B cell (primary cell): ENCODE results near the gene FPR1.

Source experiments
- EZH2 ChIP-seq: IDR thresholded peaks from 2 replicates; pipeline ENCODE4 v1.6.1; 2012; ENCODE audit warnings: borderline replicate concordance, low read depth, mild to moderate bottlenecking, moderate library complexity, low read length; ENCODE audit not compliant: insufficient read depth, poor library complexity, severe bottlenecking
- TF ChIP-seq, protein P1 (sequence below): fragments of 200-600 bp; IDR thresholded peaks from one replicate; pipeline ENCODE4 v1.8.0; 2022; ENCODE audit warnings: antibody characterized with exemption, mild to moderate bottlenecking

DNA sequence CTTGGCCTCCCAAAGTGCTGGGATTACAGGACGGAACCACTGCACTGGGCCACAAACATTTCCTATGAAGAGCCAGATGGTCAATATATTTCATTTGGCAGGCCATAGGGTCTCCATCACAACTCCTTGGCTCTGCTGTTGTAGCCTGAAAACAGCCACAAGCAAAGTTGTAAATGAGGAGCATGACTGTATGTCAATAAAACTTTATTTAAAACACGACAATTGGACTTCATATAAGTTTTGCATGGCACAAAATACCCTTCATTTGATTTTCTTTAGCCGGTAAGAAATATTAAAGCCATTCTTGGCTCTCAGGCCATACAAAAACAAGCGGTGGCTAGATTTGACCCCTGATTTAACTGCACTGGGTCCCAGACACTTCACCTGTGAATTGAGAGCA is 3.1 kb upstream of the FPR1 start:
- TF ChIP-seq, protein P1, sequence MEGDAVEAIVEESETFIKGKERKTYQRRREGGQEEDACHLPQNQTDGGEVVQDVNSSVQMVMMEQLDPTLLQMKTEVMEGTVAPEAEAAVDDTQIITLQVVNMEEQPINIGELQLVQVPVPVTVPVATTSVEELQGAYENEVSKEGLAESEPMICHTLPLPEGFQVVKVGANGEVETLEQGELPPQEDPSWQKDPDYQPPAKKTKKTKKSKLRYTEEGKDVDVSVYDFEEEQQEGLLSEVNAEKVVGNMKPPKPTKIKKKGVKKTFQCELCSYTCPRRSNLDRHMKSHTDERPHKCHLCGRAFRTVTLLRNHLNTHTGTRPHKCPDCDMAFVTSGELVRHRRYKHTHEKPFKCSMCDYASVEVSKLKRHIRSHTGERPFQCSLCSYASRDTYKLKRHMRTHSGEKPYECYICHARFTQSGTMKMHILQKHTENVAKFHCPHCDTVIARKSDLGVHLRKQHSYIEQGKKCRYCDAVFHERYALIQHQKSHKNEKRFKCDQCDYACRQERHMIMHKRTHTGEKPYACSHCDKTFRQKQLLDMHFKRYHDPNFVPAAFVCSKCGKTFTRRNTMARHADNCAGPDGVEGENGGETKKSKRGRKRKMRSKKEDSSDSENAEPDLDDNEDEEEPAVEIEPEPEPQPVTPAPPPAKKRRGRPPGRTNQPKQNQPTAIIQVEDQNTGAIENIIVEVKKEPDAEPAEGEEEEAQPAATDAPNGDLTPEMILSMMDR = no peak
- no peak for TF ChIP-seq EZH2
